Thoracic aorta (tissue), 2 donors: Measurements from ENCODE around the gene CTDSPL. TPM values are rescaled to one million over a fixed set of nuclear protein-coding genes. Genes with fewer than 3 reads are reported as not detected.

Source experiments
- ATAC-seq: fragments of 150-250 bp; one replicate; pipeline ENCODE4 v1.8.0; 2017; ENCODE audit warnings: low read depth; ENCODE audit not compliant: insufficient number of reproducible peaks, low FRiP score
- DNase-seq: peaks from one replicate; pipeline ENCODE4 v3.0.0-alpha.2; 2020; ENCODE audit warnings: low spot score
- H3K27ac ChIP-seq, 2 donors: fragments of 200-600 bp; sonication (generic); 1 replicate in 1 of 2; 2 replicates in 1 of 2; pipeline ENCODE4 v1.5.1; 2016; ENCODE audit warnings: mild to moderate bottlenecking in 2 of 2, moderate library complexity in 2 of 2
- H3K27me3 ChIP-seq: fragments of 200-600 bp; sonication (generic); replicated peaks from 2 replicates; pipeline ENCODE4 v1.6.0; 2016; ENCODE audit warnings: mild to moderate bottlenecking; ENCODE audit not compliant: insufficient read depth
- H3K36me3 ChIP-seq: fragments of 200-600 bp; sonication (generic); one replicate; pipeline ENCODE4 v1.5.1; 2016
- H3K4me1 ChIP-seq, 2 donors: fragments of 200-600 bp; sonication (generic); 1 replicate in 1 of 2; 2 replicates in 1 of 2; pipeline versions ENCODE4 v1.5.1 to v1.6.0; 2016; ENCODE audit warnings: low read depth in 2 of 2, mild to moderate bottlenecking in 1 of 2; ENCODE audit not compliant: control insufficient read depth in 1 of 2
- H3K4me3 ChIP-seq: fragments of 200-600 bp; sonication (generic); 2 replicates; pipeline ENCODE4 v1.5.1; 2016; ENCODE audit warnings: mild to moderate bottlenecking
- H3K9me3 ChIP-seq: fragments of 200-600 bp; sonication (generic); 2 replicates; pipeline ENCODE4 v1.5.1; 2016
- total RNA-seq, 2 donors: library from RNA; depleted of rRNA; stranded (reverse); fragments of >200 nt; gene quantifications; one replicate each; pipeline versions ENCODE4 v1.1.0 to v1.2.3, GENCODE V29; 2016
- TF ChIP-seq, protein P1 (sequence below): fragments of 200-600 bp; sonication (generic); IDR thresholded peaks from one replicate; pipeline ENCODE4 v1.5.1; 2019; ENCODE audit warnings: antibody characterized with exemption

Gene CTDSPL
- total RNA-seq, 2 donors from 2014 or later = 55.0 to 59.6 TPM

DNA sequence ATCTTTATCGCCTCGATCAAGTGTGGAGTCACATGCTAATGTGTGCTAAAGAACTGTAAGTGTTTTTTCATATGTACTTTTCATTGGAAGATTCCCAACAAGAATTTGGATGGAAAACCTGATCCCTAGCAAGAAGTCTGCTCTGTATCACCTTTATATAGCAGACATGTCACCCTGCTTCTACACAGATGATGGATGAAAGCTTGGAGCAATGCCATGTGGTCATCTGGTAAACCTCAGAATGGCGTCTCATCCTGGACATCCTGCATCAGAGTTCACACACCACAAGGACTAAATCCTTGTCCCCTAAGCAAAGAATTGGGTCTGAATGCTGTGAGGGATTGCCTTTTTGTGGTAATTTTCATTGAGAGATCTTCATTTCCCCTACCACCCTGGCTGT is 42.1 kb upstream of the CTDSPL start:
- Histone ChIP-seq H3K27ac (no peak overlapping the region), H3K36me3 (peaks cover 10% of the 10 kb centered on the region), H3K4me1 (peaks cover 18 to 76% of the 10 kb centered on the region in 2 donors), H3K9me3 (no peaks in the 10 kb centered on the region), H3K4me3 (no peak overlapping the region), H3K27me3 (no peaks in the 10 kb centered on the region)
- no peak for ATAC-seq
- no peak for DNase-seq
- TF ChIP-seq, protein P1, sequence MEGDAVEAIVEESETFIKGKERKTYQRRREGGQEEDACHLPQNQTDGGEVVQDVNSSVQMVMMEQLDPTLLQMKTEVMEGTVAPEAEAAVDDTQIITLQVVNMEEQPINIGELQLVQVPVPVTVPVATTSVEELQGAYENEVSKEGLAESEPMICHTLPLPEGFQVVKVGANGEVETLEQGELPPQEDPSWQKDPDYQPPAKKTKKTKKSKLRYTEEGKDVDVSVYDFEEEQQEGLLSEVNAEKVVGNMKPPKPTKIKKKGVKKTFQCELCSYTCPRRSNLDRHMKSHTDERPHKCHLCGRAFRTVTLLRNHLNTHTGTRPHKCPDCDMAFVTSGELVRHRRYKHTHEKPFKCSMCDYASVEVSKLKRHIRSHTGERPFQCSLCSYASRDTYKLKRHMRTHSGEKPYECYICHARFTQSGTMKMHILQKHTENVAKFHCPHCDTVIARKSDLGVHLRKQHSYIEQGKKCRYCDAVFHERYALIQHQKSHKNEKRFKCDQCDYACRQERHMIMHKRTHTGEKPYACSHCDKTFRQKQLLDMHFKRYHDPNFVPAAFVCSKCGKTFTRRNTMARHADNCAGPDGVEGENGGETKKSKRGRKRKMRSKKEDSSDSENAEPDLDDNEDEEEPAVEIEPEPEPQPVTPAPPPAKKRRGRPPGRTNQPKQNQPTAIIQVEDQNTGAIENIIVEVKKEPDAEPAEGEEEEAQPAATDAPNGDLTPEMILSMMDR = no peak

DNA sequence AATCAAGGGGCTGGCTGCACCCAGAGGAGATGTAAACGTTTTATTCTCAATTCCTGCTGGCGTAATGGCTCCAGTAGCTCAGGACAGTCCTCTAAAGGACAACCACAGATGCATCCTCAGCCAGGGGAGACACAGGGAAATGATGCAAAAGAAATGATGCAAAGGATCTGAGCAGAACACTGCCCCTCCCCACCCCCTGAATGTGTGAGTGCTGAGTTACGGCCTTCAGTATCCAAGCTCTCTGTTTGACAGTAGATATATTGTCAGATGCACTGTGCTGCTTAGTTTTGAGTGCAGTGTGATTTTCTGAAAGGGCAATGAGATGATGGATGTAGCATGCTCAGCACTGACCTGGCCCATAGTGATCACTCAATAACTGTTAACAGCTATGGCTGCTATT is 41.4 kb upstream of the CTDSPL start:
- ATAC-seq (no peak), DNase-seq (no peak)
- H3K4me1 ChIP-seq = peaks cover 18 to 70% of the 10 kb centered on the region in 2 donors
- H3K9me3 ChIP-seq = no peaks in the 10 kb centered on the region
- no peak overlapping the region for H3K4me3 ChIP-seq
- H3K27ac ChIP-seq = no peak overlapping the region
- TF ChIP-seq, protein P1 = no peak
- H3K36me3 ChIP-seq = peaks cover 10% of the 10 kb centered on the region
- no peaks in the 10 kb centered on the region for H3K27me3 ChIP-seq

DNA sequence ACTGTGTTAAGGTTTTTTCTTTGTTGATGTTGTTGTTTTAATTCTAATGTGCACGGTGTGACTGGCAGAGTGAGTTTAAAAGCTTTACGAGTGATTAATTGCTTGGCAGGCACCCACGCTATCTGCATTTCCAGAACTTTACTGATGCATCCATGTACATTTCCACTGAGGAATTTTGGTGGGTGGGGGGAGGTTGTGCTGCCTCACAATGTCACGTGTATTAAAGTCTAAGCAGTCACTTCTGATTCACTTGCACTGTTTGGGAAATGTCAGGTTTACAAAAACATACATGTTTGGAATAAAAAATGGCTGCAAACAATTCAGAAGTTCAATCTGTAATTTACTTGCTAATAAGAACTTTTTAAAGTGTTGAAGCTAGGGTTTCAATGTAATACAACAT is 38.5 kb upstream of the CTDSPL start:
- H3K4me1 ChIP-seq = peaks cover 18 to 68% of the 10 kb centered on the region in 2 donors
- DNase-seq (no peak), ATAC-seq (no peak)
- peaks cover 10% of the 10 kb centered on the region for H3K36me3 ChIP-seq
- no peaks in the 10 kb centered on the region for H3K27me3 ChIP-seq
- H3K9me3 ChIP-seq = no peaks in the 10 kb centered on the region
- TF ChIP-seq, protein P1 = no peak
- peak overlapping the region; percentile 33 to 47 for H3K27ac ChIP-seq
- no peak overlapping the region for H3K4me3 ChIP-seq

DNA sequence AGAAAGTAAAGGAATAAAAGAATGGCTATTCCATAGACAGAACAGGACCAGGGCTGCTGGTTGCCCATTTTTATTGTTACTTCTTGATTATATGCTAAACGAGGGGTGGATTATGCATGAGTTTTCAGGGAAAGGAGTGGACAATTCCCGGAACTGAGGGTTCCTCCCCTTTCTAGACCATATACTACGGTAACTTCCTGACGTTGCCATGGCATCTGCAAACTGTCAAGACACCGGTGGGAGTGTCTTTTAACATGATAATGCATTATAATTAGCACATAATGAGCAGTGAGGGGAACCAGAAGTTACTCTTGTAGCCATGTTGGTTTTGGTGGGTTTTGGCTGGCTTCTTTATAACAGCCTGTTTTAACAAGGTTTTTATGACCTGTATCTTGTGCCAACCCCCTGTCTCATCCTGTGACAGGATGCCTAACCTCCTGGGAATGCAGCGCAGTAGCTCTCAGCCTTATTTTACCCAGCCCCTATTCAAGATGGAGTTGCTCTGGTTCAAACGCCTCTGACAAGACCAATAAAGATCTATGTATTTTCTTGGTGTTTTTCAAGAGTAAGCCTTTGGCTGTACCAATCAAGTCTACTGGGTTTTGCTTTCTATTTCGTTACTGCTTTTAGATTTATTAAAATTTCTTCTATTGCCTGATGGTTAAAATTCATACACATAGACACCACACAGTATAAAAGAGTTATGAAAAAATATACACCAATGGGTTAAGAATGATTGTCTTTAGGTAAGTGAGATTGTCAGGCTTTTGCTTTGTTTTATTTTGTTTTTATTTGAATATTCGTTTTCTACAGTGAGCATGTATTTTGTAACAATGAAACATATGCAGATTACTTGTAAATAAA is 37.4 kb upstream of the CTDSPL start:
- Histone ChIP-seq H3K27ac (peak overlapping the region; percentile 47 to 57), H3K9me3 (no peaks in the 10 kb centered on the region), H3K36me3 (peaks cover 7% of the 10 kb centered on the region), H3K27me3 (no peaks in the 10 kb centered on the region), H3K4me1 (peaks cover 18 to 60% of the 10 kb centered on the region in 2 donors), H3K4me3 (no peak overlapping the region)
- no peak for DNase-seq
- ATAC-seq = no peak
- TF ChIP-seq, protein P1 = no peak

DNA sequence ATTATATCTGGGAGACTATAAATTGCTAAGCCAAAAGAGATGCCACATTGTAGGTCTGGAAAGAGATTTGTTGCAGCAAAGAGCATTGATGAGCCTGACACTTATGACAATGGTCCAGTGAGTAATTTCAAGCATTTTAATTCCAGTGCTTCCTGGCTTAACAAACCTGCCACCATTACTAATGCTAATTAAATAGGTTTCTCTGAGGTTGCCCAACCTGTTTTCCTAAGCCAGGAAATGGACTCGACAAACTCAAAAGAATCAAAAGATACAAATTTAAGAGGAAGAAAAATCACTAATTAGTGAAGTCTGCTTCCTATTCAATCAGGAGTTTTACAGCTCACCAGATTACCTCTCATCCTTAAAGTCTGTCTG is 36.7 kb upstream of the CTDSPL start:
- Histone ChIP-seq H3K9me3 (no peaks in the 10 kb centered on the region), H3K27me3 (no peaks in the 10 kb centered on the region), H3K36me3 (peaks cover under 1% of the 10 kb centered on the region), H3K4me1 (peaks cover 18 to 54% of the 10 kb centered on the region in 2 donors), H3K27ac (peak overlapping the region in 1 of 2 donors; percentile 47), H3K4me3 (no peak overlapping the region)
- TF ChIP-seq, protein P1 = no peak
- ATAC-seq = no peak
- no peak for DNase-seq
